NOMO-1 treated with dmso at 0.1 percent for 144 hours (cell line): ENCODE data around the gene ABCG4.
"Not testable (repeated sequence)": the region's sequence is repeated elsewhere in the genome, so short reads cannot be mapped to it uniquely, and the experiment has no call there.

ENCODE experiments used
- DNase-seq: peaks from one replicate; lab custom pipeline; 2025; ENCODE audit not compliant: unreplicated experiment; lab: John Stamatoyannopoulos, UW

ABCG4 gene

DNA sequence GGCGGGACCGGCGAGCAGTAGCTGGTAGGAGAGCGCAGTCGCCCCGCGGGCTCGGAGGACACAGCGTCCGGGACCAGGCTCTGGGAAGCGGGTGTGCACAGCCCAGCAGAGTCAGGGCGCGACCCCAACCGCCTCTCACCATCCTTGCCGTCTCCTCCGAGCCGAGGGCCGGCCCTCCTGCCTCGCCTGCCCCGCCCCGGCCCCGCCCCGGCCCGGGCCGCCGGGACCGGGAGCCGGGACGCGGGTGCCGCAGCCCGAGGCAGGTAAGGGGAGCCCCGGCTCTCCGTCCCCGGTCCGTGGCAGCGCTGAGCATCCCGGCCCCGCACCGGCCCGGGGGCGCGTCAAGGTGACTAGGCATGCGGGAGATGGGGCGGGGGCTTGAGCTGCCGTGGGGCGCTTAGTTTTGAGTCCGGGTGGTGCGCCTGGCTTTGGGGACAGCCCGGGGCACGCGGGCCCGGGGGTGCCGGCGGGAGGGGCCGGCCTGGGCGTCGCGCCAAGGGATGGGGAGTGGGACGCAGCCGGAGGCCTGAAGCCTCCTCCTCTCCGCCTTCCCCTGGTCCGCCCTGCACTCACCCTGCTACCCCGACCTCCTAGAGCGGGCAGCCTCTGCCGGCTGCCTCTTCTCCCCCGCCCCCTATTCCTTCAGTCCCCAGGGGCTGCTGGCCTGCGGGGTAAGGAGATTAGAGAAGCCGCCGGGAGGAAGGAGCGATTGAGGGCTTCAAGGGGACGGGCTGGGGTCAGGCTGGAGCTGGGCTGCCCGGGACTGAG lies at the start of gene ABCG4:
Gene ABCG4 (plus strand): TSS at position 35 of the 768 bp plus-strand sequence. CDS start 914 bp downstream, outside the sequence.
- no peak for DNase-seq

DNA sequence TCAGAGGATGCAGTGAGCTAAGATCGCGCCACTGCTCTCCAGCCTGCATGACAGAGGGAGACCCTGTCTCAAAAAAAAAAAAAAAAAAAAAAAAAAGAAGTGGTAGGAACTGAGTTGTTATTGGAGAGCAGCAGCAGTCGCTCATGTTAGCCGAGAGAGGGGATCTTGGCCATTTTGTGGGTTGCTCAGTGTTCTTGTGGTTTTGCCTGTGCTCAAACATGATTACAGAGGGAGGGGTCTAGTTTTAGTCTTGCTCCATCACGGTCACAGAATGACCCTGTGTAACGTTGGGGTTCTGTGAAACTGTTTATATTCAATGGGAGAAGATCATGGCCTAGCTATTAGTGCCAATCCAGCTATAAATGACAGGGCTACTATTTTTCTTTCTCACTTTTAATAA lies 49.1 kb upstream of the ABCG4 start:
- DNase-seq = no peak

DNA sequence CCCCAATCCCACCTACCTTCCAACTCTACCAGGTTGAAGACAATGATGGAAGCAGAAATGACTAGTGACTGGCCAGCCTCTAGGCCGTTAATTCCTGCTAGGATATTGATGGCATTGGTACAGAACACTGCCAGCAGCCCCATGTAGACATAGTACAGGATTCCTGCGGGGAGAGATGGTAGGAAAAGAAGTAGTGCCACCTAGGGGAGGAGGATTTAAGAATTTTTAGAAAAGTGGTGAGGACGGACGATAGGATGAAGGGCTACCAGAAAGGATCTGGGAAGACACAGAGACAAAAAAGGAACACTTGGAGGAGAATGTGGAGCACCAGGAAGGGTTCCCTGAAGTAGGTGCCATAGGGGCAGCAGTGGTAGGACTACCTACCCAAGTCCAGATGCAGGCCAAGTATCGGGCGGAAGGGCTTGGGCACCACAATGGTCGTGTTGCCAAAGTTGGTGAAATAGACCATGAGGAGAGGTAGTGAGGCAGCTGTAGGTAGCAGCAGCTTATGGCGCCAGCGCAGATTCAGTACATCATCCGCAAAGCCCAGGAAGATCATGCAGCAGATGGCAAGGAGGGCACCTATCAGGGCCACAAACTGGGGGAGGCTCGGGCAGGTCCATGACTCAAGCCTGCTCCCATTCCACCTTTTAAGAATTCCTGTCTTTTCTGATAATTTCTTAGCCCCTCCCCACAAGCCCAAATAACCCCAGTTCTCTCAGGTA lies 48.4 kb upstream of the ABCG4 start:
- DNase-seq = no peak

DNA sequence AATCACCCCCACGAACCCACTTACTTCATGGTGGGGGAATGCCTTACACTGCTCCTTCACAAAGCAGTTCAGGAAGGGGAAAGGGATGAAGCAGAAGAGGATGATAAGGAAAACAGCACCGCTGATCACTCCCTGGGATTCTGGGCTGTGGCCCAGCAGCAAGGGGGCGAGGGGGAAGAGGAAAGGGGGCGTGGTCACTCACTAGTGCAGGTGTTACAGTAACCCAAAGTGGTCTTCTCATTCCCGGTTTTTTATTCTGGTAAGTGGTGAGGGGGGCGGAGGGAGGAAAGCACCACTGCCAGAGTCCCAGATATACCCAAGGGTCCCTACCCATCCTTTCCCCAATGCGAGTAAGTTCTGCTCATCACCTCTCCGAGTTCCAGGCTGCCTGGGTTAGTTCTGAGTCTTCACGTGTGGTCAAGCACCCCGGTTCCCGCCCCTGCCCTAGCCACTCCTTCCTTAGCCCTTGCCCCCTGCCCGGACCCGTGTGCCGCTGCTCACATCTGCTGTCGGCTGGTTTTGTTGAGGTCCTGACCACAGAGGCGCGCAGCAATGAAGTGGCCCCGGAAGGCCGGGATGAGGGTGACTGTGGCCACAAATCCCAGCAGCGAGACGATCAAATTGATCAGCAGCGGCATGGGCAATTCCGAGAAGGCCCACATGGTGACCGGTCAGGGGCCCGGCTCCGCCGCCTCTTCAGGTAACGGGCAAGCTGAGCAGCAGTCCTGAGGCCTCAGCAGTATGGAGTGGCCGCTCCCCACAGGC lies 47.7 kb upstream of the ABCG4 start:
- no peak for DNase-seq

DNA sequence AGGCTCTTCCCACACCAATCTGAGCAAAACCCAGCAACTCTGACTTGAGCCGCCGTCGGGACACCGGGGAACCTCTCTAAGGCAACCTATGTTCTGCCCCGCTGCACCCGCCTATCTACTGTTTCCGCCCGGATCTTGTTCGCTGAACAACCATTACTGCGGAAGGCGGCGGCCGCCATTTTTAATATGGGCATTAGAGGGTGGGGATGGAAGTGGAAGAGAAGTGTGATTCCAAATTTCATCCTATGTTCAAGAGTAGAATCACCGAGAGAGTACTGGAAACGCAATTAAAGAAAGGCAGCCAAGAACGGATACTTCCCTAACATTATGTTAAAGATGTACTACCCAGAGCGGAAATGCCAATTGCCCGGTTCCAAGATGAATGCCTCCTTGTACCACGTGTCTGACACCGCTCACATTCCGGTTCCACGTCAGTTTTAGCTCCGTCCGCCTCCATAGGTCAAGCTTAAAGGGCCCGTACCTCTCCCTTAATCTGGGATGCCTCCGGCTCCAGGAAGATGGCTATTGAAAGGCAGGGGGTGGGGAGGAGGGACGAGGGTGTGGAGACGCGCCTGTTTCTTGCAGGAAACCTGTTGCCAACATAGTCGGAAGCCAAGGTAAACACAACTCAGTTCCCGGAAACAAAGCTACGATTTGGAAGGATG lies 47.0 kb upstream of the ABCG4 start, which contains the start of gene DPAGT1:
Gene DPAGT1 (minus strand): TSS at position 95 of the 665 bp plus-strand sequence. CDS start 198 bp downstream, outside the sequence.
- DNase-seq = peak; percentile 92

DNA sequence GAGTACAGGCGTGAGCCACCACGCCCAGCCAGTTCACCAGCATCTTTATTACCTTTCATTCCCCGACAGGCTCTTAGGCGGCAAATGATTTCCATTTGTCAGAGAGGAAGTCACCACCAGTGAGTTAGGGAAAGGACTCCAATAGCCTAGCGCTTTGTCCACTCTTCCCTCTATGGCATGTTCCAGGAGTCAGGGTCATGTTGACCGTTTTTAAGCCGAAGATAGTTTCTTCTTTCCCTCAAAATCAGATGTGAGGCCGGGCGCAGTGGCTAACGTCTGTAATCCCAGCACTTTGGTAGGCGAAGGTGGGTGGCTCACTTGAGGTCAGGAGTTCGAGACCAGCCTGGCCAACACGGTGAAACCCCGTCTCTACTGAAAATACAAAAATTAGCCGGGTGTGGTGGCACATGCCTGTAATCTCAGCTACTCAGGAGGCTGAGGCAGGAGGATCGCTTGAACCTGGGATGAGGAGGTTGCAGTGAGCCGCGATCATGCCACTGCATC lies 45.6 kb upstream of the ABCG4 start:
- not testable (repeated sequence) for DNase-seq

DNA sequence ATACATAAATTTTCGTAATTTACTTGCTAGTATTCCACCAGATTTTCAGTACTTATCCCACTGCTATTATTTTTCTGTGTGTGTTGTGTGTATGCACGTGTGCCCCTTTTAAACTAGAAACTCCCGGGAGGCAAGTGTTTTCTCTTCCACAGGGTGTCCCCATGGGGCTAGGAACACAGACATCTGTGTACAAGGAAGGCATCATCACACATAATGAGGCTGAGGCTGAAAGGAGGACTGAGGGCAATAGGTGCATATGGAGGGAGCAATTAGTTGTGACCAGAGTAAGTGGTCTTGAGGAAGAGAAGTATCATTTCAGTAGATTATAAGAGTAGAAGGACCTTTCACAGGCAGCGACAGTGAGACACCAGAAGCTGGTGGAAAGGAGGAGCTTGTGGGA lies 45.1 kb upstream of the ABCG4 start:
- no peak for DNase-seq

DNA sequence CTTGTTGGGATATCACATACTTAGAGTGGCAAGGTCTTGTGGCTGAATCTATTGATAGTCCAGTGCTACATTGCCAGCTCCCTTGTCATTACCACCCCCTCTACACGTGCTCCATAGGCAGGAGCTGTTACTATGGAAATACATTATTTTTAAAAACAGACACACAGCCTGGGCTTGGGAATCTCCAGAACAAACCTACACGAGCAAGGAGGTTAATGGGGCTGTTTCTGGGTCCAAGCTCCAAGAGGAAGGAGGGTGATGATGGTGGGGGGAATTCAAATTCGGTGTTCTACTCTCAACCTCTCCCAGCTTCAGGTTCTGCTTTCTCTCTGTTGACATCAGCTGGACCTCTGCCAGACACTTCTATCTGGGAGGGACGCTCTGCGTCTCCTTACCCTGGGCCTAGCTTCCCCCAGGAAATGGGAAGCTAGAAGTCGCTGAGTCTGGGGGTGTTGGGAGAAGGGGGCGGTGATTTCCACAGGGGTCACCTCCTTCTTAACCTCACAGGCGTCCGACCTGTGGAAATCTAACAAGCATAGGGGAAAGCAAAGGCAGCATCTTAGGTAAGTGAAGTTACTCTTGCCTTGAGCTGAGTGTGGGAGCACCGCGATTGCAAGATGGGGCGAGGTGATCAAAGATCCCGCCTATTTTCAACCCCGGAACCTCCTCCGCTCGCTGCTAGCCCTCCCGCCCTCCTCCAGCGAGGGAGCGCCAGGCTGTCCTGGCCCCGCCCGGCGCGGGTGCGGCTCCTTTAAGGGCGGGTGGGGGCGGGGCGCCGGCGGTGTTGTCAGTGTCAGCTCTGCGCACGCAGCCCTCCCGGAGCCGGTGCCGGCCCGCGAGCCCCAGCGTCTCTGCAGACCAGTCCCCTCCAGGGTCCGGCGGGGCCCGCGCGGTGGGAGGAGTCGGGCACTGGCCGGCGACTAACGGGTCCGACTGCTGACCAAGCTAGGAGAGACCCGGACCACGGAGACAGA lies 42.0 kb upstream of the ABCG4 start, which contains the start of gene C2CD2L:
Gene C2CD2L (plus strand): TSS at position 781 of the 974 bp plus-strand sequence. CDS start 398 bp downstream, outside the sequence.
- DNase-seq = peak; percentile 78

DNA sequence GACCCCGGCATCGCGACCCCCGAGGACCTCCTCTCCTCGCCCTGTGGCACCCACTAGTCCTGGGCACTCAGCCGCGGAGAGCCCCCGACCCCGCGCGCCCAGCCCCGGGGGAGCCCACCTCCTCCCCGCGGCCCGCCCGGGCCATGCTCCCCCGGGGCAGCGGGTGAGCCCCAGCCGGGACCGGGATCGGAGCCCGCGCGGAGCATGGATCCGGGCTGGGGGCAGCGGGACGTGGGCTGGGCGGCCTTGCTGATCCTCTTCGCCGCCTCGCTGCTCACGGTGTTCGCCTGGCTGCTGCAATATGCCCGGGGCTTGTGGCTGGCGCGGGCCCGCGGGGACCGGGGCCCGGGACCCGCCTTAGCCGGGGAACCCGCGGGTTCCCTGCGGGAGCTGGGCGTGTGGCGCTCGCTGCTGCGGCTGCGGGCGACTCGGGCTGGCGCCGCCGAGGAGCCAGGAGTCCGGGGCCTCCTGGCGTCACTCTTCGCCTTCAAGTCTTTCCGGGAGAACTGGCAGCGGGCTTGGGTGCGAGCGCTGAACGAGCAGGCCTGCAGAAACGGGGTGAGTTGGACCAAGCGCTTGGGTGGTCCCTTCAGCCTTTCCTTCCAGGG lies 41.2 kb upstream of the ABCG4 start:
- DNase-seq = no peak

DNA sequence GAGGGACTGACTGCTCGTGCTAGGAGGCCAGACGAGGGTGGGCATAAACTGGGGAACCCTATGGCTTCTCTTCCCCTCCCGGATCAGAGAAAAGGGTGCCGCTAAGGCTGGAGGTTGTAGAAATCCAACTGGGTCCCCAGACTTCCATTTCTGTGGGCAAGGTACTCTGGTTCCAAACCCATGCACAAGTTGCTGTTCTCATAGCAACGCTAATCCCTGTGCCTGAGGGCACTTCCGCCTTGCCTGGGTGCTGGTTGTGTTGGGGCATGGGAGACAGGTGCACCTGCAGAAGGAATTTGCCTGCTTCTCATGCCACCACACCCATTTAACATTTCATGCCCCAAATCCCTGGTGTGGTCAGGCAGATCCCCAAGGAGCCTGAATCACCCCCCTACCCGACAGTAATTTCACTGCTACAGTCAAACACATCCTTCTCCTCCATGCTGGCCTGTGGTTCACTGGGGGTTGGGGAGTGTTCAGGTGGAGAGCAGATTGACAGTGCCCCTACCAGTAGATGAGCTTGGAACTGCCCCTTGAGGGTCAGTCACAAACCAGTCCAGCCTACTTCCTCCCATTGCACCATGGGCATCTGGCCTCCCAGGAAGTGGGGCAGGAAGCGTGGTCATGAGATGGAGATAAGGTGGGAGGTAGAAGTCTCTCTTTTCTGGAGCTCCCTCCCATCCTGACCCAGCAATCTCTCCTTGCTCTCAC lies 40.6 kb upstream of the ABCG4 start:
- DNase-seq = no peak

DNA sequence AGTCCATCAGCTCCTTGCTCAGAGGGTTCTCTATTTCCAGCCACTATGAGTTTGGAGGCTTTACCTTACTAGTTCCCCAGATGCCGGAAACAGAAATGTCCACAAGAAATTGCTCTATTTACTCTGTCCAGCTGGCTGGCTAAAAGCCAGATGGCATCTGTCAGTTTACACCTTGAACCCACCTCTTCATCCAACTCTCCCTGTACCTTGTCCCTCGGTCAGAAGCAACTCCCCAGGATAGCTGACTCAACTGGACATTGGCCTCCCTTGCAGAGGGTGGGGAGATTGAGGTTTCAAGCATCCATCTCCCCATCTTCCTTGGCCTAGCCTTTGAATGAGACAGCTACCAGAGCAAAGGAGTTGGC lies 40.0 kb upstream of the ABCG4 start:
- no peak for DNase-seq

DNA sequence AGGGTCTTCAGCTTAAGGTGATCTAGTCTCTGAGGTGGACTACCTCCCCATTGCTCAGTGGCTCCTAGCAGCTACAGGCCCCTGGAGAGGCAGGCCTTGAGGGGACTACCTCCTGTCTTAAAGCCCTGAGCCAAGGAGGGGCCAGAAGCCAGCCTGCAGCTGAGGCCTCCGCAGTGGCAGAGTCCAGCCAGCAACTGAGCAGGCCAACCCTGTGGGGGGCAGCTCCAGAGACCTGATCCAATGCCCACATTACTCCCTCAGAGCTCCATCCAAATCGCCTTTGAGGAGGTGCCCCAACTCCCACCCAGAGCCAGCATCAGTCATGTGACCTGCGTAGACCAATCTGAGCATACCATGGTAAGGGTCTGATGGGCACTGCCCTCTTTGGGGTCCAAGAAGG lies 39.0 kb upstream of the ABCG4 start:
- DNase-seq = no peak

DNA sequence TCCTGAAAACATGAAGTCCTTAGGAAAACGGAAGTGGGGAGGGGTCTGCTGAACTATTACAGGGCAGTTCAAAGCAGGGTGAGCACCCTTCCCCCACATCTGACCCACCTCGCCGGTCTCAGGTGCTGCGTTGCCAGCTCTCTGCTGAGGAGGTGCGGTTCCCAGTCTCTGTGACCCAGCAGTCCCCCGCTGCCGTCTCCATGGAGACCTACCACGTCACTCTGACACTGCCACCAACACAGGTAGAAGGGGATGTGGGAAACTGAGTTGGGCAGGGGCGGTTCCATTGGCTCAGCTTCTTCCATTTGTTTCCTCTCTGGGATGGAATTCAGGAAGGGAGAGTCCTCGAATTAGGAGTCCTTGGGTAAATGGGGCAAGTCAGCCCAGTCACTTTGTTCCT lies 38.4 kb upstream of the ABCG4 start:
- no peak for DNase-seq

DNA sequence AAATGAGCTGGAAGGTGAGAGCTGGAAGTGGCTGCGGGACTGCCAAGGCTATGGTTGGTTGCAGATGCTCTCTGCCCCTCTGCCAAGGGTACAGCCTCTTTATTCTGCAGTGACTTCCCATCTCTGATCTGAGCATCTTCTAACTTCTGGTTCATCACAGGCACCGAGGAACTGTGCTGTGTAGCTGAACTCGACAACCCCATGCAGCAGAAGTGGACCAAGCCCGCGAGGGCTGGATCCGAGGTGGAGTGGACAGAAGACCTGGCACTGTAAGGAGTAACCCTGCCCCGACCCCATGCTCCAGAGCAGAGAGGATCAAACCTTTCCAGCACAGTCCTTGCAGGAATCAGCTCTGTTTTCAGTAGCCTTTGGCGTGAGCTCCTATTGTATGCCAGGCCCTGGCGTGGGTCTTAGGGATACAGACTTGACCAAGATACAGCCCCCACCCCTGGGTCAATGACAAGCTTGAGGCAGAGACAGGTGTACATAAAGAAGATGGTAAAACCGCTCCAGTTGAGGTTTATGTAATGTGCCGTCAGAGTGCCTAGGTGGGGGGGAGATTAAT lies 37.4 kb upstream of the ABCG4 start:
- DNase-seq = no peak

DNA sequence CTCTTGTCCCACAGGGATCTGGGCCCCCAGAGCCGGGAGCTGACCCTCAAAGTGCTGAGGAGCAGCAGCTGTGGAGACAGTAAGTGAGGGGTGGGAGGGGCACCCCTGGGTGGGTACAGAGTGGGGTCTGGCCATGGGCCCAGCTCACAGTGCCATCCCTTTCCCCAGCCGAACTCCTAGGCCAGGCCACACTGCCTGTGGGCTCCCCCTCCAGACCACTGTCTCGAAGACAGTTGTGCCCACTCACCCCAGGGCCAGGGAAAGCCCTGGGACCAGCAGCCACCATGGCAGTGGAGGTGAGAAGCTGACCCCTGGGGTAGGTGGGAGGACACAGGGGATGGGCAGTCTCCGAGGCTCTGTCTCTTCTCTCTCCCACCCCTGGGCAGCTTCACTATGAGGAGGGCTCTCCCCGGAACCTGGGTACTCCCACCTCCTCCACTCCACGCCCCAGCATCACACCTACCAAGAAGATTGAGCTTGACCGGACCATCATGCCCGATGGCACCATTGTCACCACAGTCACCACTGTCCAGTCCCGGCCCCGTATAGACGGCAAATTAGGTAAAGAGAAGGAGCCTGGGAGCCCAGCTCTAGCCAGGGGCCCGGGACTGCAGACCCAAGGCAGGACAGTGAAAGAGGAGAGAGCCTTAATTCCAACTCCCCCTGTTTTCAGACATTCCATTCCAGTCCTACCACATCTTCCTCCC lies 36.4 kb upstream of the ABCG4 start:
- no peak for DNase-seq

DNA sequence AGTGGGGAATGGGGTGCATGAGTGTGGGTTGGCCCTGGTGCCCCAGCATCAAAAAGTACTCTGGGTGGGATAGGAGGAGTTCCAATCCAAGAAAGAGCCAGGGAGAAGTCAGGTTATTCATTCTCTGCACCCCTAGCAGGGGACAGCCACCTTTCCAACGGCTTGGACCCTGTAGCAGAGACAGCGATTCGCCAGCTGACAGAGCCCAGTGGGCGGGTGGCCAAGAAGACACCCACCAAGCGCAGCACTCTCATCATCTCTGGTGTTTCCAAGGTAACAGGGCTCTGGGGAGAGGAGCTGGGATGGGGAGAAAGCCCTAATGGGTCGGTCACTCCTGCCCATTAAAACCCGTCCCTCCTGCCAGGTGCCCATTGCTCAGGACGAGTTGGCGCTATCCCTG lies 35.1 kb upstream of the ABCG4 start:
- DNase-seq = no peak

DNA sequence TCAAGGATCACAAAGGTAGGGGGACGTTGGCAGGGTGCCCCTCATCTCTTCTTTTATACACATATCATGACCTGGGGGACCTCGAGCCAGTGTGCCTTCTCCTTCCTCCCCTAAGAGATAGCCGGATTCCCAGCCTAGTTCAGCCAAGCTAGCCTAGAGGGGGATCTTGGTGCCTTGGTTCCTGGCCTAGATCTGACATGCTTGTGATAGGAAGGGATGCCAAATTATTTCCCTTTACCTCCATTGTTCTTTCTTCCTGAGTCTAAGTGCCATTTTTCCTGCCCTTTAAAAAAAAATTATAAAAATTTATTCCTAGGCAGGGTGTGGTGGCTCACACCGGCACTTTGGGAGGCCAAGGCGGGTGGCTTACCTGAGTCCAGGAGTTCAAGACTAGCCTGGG lies 34.5 kb upstream of the ABCG4 start:
- no peak for DNase-seq
